ENCODE results near the gene PLA2G4F. TPM values are rescaled to one million over a fixed set of nuclear protein-coding genes. Genes with fewer than 3 reads are reported as not detected.

PLA2G4F gene
- total RNA-seq, 2 donors from 2014 or later = 1.6 to 2.0 TPM

GRCh38 chr15:42121021-42121420 lies 35.4 kb downstream of the PLA2G4F start:
- H3K4me1 ChIP-seq = peaks cover 13% of the 10 kb centered on the region
- WGBS, 2 donors = 79 to 85% methylated on average over 6 of the region's 6 CpGs
- H3K4me3 ChIP-seq = no peak overlapping the region
- H3K27me3 ChIP-seq = no peaks in the 10 kb centered on the region
- DNase-seq (no peak), ATAC-seq (no peak)
- intact Hi-C loops (cut with DNase I) = no loop called here
- no peak for TF ChIP-seq CTCF (IDR thresholded peaks at IDR 0.05)
- no peak for TF ChIP-seq POLR2A (IDR thresholded peaks at IDR 0.05)
- H3K27ac ChIP-seq = no peak overlapping the region
- no peaks in the 10 kb centered on the region for H3K36me3 ChIP-seq (replicated peaks in 1 of 2; ENCODE audit: insufficient read depth in 1 of 2, low read depth in 2 of 2)
- no peaks in the 10 kb centered on the region for H3K9me3 ChIP-seq

- H3K4me3 ChIP-seq = no peak overlapping the region
- WGBS, 2 donors = 93 to 95% methylated on average over 1 of the region's 1 CpG
- intact Hi-C loops (cut with DNase I) = no loop called here
- H3K4me1 ChIP-seq = peaks cover 13% of the 10 kb centered on the region
- no peaks in the 10 kb centered on the region for H3K9me3 ChIP-seq
- H3K36me3 ChIP-seq (replicated peaks in 1 of 2; ENCODE audit: insufficient read depth in 1 of 2, low read depth in 2 of 2) = no peaks in the 10 kb centered on the region
- no peaks in the 10 kb centered on the region for H3K27me3 ChIP-seq
- TF ChIP-seq POLR2A (IDR thresholded peaks at IDR 0.05) = no peak
- TF ChIP-seq CTCF (IDR thresholded peaks at IDR 0.05) = no peak
- ATAC-seq (no peak), DNase-seq (no peak)
- no peak overlapping the region for H3K27ac ChIP-seq
These were observed 36.2 kb downstream of the PLA2G4F start for GRCh38 chr15:42120285-42120684.

GRCh38 chr15:42119446-42119760 lies 37.0 kb downstream of the PLA2G4F start:
- no peaks in the 10 kb centered on the region for H3K36me3 ChIP-seq (replicated peaks in 1 of 2; ENCODE audit: insufficient read depth in 1 of 2, low read depth in 2 of 2)
- WGBS, 2 donors = 55 to 57% methylated on average over 5 of the region's 5 CpGs
- H3K4me1 ChIP-seq = peaks cover 13% of the 10 kb centered on the region
- no peaks in the 10 kb centered on the region for H3K27me3 ChIP-seq
- intact Hi-C loops (cut with DNase I) = no loop called here
- no peak for TF ChIP-seq POLR2A (IDR thresholded peaks at IDR 0.05)
- no peak for DNase-seq
- H3K9me3 ChIP-seq = no peaks in the 10 kb centered on the region
- peak; percentile 15 for ATAC-seq
- H3K27ac ChIP-seq = no peak overlapping the region
- H3K4me3 ChIP-seq = no peak overlapping the region

- H3K4me3 ChIP-seq = no peak overlapping the region
- H3K27me3 ChIP-seq = no peaks in the 10 kb centered on the region
- no peak overlapping the region for H3K27ac ChIP-seq
- no peak for TF ChIP-seq POLR2A (IDR thresholded peaks at IDR 0.05)
- TF ChIP-seq CTCF (IDR thresholded peaks at IDR 0.05) = no peak
- ATAC-seq = peak; percentile 68
- peaks cover 13% of the 10 kb centered on the region for H3K4me1 ChIP-seq
- intact Hi-C loops (cut with DNase I) = no loop called here
- peak in 2 of 4 donors; percentile 16 to 52 for DNase-seq
- 19 to 40% methylated on average over 10 of the region's 10 CpGs for WGBS, 2 donors
- no peaks in the 10 kb centered on the region for H3K36me3 ChIP-seq (replicated peaks in 1 of 2; ENCODE audit: insufficient read depth in 1 of 2, low read depth in 2 of 2)
- H3K9me3 ChIP-seq = no peaks in the 10 kb centered on the region
These were observed 37.6 kb downstream of the PLA2G4F start for GRCh38 chr15:42118650-42119445.

GRCh38 chr15:42111924-42112323 lies 44.5 kb downstream of the PLA2G4F start:
- H3K27ac ChIP-seq = no peak overlapping the region
- intact Hi-C loops (cut with DNase I) = no loop called here

More at GRCh38 chr15:42111924-42112323, 44.5 kb downstream of the PLA2G4F start:
- Histone ChIP-seq H3K36me3 (replicated peaks in 1 of 2; ENCODE audit: insufficient read depth in 1 of 2, low read depth in 2 of 2) (no peaks in the 10 kb centered on the region), H3K9me3 (no peaks in the 10 kb centered on the region), H3K4me3 (no peak overlapping the region), H3K4me1 (peaks cover 5% of the 10 kb centered on the region), H3K27me3 (no peaks in the 10 kb centered on the region)
- no peak for ATAC-seq
- 68 to 80% methylated on average over 4 of the region's 4 CpGs for WGBS, 2 donors
- DNase-seq = no peak
- no peak for TF ChIP-seq POLR2A (IDR thresholded peaks at IDR 0.05)
- no peak for TF ChIP-seq CTCF (IDR thresholded peaks at IDR 0.05)

All from body of pancreas (tissue), 4 donors.